HG02852 (cell line): ENCODE results near the gene RBM19.
"Not testable (repeated sequence)": the region's sequence is repeated elsewhere in the genome, so short reads cannot be mapped to it uniquely, and the experiment has no call there.

Source experiments
- ATAC-seq: cut with Tn5 transposase; IDR thresholded peaks from one replicate; pipeline ENCODE4 v1.9.1; 2021; ENCODE audit warnings: mild to moderate bottlenecking, moderate library complexity; ENCODE audit not compliant: unreplicated experiment

RBM19 gene

GRCh38 chr12:113812411-113813228, 153.5 kb downstream of the RBM19 start:
- no peak for ATAC-seq

DNA sequence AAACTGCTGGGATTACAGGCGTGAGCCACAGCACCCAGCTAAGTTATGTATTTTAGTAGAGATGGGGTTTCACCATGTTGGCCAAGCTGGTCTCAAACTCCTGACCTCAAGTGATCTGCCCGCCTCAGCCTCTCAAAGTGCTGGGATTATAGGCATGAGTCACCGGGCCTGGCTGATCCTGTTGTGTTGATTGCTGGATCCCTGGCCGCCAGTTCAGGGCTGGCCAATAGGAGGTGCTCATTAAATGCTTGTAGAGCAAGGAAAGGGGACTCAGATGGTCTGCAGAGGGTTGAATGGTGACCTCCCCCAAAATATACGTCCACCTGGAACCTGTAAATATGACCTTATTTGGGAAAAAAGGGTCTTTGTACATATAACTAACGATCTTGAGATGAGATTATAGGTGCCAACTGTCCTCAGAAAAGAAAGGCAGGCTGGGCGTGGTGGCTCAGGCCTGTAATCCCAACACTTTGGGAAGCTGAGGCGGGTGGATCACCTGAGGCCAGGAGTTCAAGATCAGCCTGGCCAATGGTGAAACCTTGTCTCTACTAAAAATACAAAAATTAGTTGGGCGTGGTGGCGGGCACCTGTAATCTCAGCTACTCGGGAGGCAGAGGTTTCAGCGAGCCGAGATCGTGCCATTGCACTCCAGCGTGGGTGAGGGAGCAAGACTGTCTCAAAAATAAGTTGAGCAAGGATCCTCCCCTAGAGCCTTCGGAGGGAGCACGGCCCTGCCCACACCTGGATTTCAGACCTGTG, 156.5 kb downstream of the RBM19 start:
- ATAC-seq, result not testable (repeated sequence)

- ATAC-seq, result no peak
Measured at GRCh38 chr12:113808095-113808951, 157.8 kb downstream of the RBM19 start.

GRCh38 chr12:113805673-113806072, 160.5 kb downstream of the RBM19 start:
- ATAC-seq, result no peak

DNA sequence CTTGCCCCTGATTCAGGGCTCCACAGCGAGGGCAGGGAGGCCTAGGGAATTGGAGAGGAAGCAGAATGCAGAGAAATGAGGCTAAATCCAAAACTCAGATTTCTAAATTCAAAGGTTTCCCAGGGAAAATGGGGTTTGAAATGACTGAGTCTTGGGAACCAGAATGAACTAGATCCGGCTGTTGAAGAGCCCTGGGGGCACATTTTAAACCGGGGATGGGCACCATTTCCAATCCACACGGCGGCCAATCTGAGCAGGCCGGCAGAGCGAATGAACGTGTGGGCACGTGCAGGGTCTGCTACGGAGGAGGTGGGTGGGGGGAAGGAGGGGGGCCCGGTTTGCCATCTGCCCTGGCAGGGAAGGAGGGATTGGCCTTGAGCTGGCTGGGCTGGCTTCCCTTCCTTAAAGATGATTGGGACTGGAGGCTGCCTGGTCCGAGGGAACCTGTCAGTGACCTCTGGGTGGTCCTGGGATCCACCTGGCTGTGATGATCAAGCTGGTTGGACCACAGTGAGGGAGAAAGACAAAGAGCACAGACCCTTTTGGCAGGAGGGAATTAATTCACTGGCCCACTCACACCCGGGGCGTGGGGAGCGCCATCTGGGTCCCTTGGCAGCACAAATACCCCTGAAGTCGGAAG, 161.0 kb downstream of the RBM19 start:
- ATAC-seq, result no peak

- no peak for ATAC-seq
Measured at GRCh38 chr12:113803759-113804140, 162.4 kb downstream of the RBM19 start.

DNA sequence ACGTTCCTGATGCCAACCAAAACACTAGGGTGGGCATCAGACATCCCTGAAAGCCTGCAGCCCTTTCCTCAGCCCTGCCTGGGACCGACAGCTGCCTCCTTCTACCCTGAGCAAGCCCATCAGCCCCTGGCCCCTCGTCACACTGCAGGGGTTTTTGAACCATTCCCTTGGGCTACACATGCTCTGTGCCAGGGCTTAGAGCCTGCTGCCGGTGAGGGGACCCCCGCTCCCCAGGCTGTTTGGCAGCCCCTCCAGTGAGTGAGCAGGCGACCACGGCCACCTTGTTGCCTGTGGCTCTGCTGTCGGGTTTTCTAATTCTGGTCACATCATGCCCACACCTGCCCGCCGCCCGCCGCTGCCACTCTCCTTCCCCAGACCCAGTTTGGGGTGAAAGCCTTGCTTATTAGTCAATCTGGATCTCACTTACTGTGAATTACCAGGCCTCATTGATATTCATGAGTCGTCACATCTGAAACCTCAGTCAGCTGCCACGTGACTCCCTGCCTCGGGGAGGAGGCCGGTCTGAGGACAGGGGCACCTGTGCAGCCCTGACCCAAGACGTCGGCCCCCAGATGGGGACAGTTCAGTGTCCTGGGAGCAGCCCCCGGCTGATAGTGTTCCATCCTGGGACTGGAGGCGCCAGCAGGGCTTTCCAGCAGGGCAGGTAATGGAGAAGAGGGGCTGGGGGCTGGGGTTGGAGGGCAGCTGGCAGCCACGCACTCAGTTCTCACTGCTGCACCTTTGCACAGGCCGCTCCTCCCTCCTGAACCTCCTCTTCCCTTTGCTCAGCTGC, 163.0 kb downstream of the RBM19 start:
- no peak for ATAC-seq

DNA sequence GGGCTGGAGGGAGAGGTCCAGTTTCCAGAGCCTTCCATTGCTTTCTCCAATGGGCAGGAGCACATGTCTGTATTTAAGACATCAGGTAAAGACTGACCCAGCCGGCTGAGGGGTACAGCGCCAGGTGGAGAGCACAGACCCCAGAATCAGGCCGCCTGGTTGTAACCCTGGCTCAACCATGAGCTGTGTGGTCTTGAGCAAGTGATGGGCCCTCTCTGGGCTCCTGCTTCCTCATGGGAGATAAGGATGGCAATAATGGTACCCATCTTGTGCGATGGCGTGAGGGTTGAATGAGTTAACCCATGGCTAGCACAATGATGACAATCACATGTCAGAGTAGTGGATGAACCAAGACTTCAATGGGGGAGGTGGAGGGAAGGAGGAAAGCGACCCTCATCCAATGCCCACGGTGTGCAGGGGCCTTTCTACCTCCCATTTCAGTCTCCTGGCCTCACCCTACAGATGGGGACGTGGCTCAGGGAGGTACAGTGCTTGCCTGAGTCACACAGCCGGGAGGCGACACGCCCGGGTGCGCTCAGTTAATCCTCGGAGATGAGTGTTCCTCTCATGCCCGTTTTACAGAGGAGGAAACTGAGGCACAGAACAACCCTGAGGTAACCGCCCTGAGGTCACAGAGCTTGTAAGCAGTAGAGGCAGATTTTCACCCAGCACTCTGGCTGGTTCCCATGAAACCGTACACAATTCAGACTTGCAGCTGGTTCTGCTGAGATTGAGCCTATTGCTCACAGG, 163.9 kb downstream of the RBM19 start:
- no peak for ATAC-seq

DNA sequence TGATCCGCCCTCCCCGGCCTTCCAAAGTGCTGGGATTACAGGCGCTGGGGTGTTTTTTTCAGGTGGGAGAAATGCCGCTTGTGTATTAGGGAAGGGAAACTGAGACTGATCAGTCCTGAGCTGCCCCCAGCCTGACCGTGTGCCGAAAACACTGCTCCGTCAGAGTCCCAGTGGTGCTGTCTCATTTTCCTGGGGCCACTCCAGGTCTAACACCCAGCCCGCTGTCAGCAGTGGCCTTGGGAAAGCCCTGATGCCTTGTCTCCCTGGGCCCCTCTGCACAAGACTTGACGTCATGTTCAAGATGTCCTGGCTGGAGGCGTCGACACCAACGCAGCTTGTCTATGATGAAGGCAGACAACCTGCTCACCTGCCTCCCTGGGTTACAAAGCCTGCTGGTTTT, 165.9 kb downstream of the RBM19 start:
- no peak for ATAC-seq

- no peak for ATAC-seq
Measured at GRCh38 chr12:113798552-113798951, 167.6 kb downstream of the RBM19 start.

- ATAC-seq, result no peak
Measured at GRCh38 chr12:113797535-113797868, 168.6 kb downstream of the RBM19 start.

DNA sequence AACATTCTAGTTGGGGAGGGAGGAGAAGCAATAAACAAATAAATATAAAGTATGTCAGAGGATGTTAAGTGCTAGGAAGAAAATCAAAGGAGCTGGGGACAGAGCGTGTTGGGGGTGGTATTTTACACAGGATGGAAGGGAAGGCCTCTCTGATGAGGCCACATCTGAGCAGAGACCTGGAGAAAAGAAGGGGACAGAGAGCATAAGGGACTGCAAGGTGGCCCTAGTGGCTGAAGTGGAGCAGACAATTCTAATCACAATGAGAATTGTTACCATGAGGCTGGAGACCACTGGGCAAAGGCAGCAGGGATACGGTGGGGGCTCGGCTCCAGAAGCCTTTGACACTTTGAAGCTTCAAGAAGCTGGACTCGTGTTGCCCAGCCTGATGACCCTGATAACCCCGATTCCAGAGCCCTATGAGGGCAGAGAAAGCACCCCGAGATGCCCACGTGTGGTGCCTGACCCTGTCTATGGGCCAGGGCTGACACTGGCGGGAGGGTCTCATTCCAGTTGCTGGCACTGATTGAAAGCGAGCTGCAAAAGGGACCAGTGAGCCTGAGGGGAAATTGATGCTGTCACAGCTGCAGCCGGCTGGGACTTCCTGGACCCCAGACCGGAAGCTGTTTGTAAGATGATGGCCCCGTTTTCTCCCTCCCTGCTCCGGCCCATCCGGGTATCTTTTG, 169.1 kb downstream of the RBM19 start:
- no peak for ATAC-seq

DNA sequence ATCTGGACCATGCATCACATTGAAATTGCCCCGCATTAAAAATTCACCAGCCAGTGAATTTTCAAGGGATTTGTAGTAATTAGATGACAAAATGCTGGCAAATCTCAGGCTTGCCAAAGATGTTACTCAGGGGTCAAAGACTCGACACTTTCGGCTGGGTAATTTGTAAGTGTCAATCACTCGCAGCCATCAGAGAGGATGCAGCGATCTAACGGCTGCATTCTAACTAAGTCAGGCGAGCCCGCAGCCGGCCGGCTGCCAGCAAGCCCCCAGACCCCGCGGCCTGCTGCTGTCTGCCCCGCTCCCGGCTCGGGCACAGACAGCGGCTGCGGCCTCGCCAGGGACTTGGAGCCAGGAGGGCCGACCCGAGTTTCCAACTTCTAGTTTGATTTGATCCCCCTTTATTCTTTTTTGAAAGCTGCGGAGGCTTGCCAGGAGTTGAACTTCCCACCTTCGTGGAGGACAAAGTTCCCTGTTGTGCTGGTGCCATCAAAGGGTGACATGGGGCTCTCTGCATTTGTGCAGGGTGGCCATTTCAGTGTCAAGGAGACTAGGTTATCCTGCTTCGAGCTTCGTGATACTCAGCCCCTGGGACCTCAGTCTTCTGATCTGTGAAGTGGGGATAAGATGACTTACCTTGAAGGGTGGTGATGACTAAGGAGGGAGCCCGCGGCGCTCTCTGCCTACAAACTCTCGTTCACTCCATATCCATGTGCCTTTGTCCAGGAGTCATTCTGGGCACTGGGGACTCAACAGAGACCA, 169.9 kb downstream of the RBM19 start:
- ATAC-seq, result no peak

- no peak for ATAC-seq
Measured at GRCh38 chr12:113795445-113795844, 170.7 kb downstream of the RBM19 start.

DNA sequence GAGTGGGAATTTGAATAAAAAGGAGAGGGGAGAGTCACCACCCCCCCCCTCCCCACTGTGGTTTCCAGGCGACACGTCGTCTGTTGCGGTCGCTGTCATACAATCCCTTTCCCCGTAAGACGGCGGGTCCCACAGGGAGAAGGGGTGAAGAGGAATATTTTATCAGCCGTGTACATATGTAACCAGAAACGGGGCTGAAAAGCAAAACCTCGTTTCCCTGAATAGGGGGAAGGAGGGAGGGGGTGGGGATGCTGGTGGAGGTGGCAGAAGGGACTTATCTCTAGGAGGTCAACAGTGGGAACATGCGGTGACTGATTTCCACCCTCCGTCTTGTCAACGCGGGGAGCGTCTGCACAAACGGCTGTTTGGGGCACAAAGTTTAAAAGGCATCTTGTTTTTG, 171.4 kb downstream of the RBM19 start:
- no peak for ATAC-seq

DNA sequence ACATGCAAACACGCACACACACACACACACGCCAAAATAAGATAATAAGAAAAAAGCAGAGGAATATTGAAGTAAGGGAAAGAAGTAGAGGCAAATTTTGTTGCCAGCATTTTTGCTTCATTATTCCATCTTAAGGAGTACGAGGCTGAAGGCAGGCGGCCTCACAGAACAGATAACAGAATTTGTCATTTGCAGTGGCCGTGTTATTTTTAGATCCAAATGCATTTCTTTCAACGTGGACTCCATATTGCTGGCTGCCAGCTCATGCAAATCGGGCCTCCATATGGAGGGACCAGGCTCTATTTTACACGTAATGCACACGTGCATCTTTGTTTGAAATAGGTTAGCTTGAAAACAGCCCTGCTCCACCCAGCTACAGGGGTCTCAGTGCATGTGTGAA, 172.9 kb downstream of the RBM19 start:
- ATAC-seq, result no peak

- no peak for ATAC-seq
Measured at GRCh38 chr12:113792450-113792849, 173.7 kb downstream of the RBM19 start.
